ENCODE results near the gene ZNF532.
A peak's percentile ranks its signal among the peaks of the same experiment; 100 is the strongest.
"Not testable (repeated sequence)": the region's sequence is repeated elsewhere in the genome, so short reads cannot be mapped to it uniquely, and the experiment has no call there.

ZNF532 gene

DNA sequence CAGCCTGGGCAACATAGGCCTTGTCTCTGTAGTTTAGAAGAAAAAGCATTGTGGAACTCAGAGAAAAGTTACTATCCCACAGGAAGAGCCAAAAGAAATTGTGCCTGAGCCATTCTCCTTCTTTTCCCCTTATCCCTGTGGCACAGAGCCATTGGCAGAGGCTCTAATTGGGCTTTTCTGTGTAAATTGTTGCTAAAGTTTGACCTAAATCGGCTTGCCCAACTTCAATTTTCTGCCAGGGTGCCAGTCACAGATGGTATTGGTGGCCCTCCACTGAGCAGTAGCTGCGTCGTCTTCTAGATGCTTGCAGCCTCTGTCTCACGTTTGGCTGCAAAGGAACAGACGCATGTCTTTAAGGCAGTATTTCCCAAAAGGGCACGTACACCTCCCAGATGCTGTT lies 30.3 kb downstream of the ZNF532 start:
- intact Hi-C loops (cut with DNase I): no loop called here
- peak in 20 of 42 donors; percentile 30 to 74 (median 50) for DNase-seq

DNA sequence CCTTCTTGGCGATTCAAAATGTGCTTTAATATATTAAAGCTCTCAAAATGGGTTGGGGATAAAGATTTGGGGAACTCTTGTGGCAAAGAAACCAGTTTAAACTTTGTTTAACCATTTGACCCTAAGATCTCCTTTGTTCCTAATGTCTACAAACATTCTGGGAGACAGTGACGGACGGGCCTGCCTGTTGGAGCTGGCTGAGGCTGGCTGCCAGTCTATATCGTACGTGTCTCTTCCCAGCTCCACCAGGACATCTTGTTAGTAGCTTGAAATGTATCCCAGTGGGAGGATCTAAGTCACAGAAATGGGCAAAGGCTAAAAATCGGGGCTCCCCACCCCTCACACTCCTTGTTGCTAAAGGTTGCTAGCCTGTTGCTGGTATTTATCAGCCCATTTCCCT lies 30.7 kb downstream of the ZNF532 start:
- DNase-seq: no peak
- intact Hi-C loops (cut with DNase I): no loop called here

DNA sequence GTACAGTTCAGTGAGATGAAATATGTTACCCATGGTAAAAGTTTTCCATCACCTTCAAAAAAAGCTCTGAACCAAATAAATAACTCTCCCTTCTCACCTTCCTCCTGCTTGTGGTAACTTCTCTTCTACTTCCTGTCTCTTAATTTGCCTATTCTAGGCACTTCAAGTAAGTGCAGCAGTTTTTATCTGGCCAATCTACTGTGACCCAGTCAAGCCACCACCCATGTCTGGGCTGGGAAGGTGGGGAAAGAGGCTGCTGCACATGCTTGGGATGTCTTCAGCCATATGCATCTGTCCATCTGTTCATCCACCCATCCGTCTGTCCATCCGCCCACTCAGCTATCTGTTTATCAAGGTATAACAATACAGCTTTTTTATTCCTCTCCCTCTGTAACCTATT lies 31.6 kb downstream of the ZNF532 start:
- intact Hi-C loops (cut with DNase I): no loop called here
- DNase-seq: no peak

GRCh38 chr18:58896734-58897508 lies 32.2 kb downstream of the ZNF532 start:
- intact Hi-C loops (cut with DNase I): no loop called here
- DNase-seq: no peak

- DNase-seq: no peak
- intact Hi-C loops (cut with DNase I): no loop called here
Measured at GRCh38 chr18:58898010-58898799, 33.5 kb downstream of the ZNF532 start.

DNA sequence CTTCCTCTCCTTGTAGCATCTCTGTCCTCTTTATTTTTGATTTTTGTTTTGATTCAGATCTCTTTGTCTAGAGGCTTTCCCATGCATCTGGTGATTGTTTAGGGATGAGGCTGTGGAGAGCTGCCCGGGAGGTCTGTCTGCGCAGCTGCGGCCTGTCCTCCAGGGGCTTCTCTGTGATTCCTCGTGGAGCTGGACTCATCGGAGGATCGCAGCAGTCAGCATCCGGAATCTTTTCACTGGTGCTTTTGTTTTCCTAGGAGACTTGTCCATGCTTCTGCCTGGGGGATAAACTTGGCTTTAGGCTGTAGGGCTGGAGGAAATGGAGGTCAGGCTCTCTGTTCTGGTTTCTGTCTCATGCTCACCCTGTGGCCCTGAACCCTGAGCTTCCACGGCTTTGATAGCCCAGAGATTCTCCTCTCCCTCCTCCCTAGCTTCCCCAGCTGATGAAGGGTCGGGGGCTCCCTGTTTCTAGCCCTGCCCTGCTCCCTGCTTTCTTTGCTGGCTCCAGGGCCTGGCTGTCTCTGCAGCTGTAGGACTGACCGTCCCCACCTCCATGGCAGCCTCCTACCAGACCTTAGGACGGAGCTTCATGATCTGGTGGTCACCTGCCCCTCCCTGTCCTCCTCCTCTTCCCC lies 35.5 kb downstream of the ZNF532 start:
- intact Hi-C loops (cut with DNase I): no loop called here
- DNase-seq: no peak

- intact Hi-C loops (cut with DNase I): no loop called here
Measured at GRCh38 chr18:58901143-58901542, 36.5 kb downstream of the ZNF532 start.

DNA sequence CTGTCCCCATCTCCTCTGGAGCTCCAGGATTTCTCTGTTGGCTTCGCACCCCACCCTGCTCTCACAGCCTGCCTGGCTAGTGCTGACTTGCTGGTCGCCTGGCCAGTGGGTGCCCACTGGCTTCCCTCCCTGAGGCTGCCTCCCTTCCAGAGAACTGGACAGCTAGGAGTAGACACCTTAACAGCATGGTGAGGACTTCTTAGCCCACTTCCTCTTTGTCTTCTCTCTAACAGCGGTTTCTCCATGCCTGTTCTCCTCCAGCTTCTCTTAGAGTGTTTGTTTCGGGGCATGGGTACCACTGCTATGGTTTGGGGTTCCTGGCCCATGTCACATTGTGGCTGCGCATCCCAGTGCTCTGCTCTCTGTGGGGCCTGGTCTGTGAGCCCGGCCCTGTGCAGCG lies 37.1 kb downstream of the ZNF532 start:
- no peak for DNase-seq
- intact Hi-C loops (cut with DNase I): no loop called here

More at GRCh38 chr18:58901143-58901542, 36.5 kb downstream of the ZNF532 start:
- no peak for DNase-seq

GRCh38 chr18:58902961-58903360 lies 38.3 kb downstream of the ZNF532 start:
- no peak for DNase-seq
- intact Hi-C loops (cut with DNase I): no loop called here

- DNase-seq: no peak
- intact Hi-C loops (cut with DNase I): no loop called here
Measured at GRCh38 chr18:58903533-58903932, 38.9 kb downstream of the ZNF532 start.

- no peak for DNase-seq
- intact Hi-C loops (cut with DNase I): no loop called here
Measured at GRCh38 chr18:58905777-58906428, 41.2 kb downstream of the ZNF532 start.

DNA sequence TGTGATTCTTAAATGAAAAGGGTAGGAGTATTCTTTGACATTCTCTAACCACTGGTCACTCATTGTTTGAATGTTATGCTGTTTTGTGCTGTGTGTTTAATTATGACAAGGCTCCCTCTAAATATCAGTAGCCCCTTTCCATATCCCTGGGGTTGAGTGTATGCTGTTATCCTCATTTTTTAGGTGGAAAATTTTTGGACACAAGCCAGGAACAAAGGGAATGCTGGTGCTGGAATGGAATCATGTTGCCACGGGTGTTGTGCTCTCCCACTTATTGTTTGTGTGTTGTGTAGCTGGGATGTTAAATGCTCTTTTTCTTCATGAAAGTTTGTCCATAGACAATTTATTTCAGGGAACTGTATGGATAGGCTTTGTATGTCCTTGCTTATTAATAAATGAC lies 43.3 kb downstream of the ZNF532 start:
- intact Hi-C loops (cut with DNase I): no loop called here
- no peak for DNase-seq

DNA sequence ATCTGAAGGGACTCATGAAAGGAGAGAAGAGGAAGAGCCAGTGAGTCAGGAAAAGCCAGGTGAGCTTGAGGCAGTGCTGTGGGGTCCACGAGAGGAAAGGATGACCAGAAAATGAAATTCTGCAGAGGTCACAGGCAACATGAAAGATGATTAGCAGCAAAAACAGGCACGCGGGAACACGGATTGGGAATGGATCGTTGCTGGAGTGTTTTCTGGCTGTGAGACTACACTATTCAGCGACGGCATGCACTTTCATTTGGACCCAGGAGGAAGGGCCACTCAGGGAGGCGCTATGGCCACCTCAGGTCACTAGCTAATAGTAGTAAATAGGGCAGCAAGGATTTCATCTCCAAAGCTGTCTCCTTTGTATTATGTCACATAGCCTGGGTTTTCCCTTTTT lies 44.8 kb downstream of the ZNF532 start:
- intact Hi-C loops (cut with DNase I): no loop called here
- no peak for DNase-seq

- intact Hi-C loops (cut with DNase I): no loop called here
- no peak for DNase-seq
Measured at GRCh38 chr18:58911241-58911640, 46.6 kb downstream of the ZNF532 start.

GRCh38 chr18:58911766-58912165 lies 47.1 kb downstream of the ZNF532 start:
- intact Hi-C loops (cut with DNase I): no loop called here
- peak in 34 of 42 donors; percentile 18 to 84 (median 53) for DNase-seq

- no peak for DNase-seq
- intact Hi-C loops (cut with DNase I): no loop called here
Measured at GRCh38 chr18:58915006-58915799, 50.5 kb downstream of the ZNF532 start.

GRCh38 chr18:58915995-58916394 lies 51.3 kb downstream of the ZNF532 start:
- no peak for DNase-seq
- intact Hi-C loops (cut with DNase I): no loop called here

GRCh38 chr18:58919934-58920333 lies 55.3 kb downstream of the ZNF532 start:
- intact Hi-C loops (cut with DNase I): not testable (repeated sequence)

DNA sequence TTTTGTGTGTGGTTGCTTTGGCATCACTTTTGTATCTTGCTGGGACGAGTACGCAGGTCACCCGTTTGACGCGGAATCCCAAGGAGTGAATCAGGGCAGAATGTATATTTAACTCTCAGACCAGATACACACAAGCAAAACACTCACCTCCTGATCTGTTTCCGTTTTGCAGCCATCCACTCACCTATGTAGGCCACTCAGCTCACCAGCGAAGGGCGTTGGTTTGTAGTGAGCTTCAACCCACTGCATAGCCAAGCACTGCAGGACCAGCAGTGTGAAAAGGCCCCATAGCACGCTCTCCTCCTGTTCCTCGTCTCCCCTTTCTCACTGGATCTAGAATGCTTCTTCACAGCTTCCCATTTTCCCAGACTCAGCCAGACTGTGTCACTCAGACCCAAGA lies 58.3 kb downstream of the ZNF532 start:
- DNase-seq: no peak
- intact Hi-C loops (cut with DNase I): no loop called here

More at GRCh38 chr18:58919934-58920333, 55.3 kb downstream of the ZNF532 start:
- not testable (repeated sequence) for DNase-seq
